Stimulated activated CD4-positive, alpha-beta T cell treated with anti-CD3 and anti-CD28 coated beads, Interleukin-2, amount 100 ng/mL, for 4 hours (primary cell): Measurements from ENCODE around the gene ITCH.

Experiments
- DNase-seq: peaks from one replicate; pipeline ENCODE4 v3.0.0-alpha.2; 2020; ENCODE audit warnings: low read depth

Gene ITCH

GRCh38 chr20:34552569-34552968 lies 189.5 kb downstream of the ITCH start:
- DNase-seq, result no peak

DNA sequence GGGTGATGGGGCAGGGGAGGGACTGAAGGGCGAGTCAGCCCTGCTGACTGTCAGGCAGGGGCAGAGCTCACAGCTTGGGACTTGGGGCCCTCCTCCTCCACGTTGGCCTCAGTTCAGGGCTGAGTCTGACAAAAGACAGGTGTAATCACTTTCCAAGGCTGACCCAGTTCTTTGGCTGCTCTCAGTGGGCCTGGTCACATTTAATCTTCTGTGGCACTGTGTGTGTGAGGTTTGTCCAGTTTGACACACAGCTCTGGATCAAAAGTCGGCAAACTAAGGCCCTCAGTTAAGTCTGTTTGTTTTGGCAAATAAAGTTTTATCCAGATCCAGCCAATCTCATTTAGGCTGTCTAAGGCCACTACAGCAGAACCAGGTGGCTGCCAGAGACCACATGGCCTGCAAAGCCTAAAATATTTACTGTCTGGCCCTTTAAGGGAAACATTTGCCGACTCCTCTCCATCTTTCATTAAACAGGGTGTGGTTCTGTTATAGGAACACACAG lies 190.3 kb downstream of the ITCH start:
- no peak for DNase-seq

- no peak for DNase-seq
Measured at GRCh38 chr20:34557936-34558319, 194.9 kb downstream of the ITCH start.

GRCh38 chr20:34558320-34559218 lies 195.5 kb downstream of the ITCH start, which contains the start of gene MAP1LC3A:
Gene MAP1LC3A (plus strand): TSS chr20:34558718. CDS start chr20:34558869, 151 bp downstream.
- DNase-seq, result peak; percentile 91

GRCh38 chr20:34559311-34560140 lies 196.5 kb downstream of the ITCH start:
- no peak for DNase-seq

DNA sequence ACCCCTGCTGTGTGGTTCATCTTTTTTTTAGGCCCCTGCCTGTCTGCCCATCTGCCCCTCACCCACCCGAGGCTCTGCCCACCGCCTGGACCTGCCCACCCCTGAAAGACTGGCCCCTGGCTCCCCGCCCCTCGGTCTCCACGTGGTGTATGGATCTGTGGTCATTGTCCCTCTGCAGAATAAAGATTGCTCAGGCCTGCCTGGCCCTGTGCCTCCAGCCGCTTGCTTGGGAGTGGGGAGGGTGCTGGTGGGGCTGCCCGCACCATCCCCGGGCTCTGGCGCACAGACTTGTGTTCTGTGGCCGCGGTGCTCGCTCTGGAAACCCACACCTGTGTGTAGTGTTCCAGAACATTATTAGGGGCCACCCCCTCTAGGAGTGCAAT lies 197.1 kb downstream of the ITCH start:
- DNase-seq, result no peak

DNA sequence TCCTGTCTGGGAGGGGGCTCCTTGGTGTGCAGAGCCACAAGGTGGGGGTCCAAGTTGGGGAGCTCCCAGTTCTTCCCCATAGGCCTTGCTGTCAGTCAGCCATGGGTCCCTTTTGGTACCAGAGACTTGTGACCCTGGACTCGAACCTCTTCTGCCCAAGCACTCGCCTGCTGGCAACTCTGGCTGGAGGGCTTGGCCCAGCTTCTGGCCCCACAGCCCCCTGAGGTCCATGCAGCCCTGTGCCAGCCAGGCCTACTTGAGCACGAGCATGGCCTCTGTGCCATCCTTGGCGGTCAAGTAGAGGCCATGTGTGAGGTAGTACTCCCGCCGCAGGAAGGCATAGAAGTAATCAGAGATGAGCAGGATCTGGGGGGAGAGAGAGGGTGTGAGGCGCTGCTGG lies 197.5 kb downstream of the ITCH start:
- no peak for DNase-seq
